Measurements from ENCODE around the gene AIFM3. TPM values are rescaled to one million over a fixed set of nuclear protein-coding genes. Genes with fewer than 3 reads are reported as not detected.
A peak's percentile ranks its signal among the peaks of the same experiment; 100 is the strongest.

The AIFM3 gene
- total RNA-seq (ENCODE audit: unreplicated experiment): 0.64 TPM
- long read RNA-seq: 0 reads

GRCh38 chr22:20966883-20967696, at the start of gene AIFM3:
Gene AIFM3 (plus strand): TSS chr22:20967255. CDS start chr22:20967945, 690 bp downstream.
- Mint-ChIP-seq H3K27me3 (ENCODE audit: unreplicated experiment) (peaks cover 16% of the 10 kb centered on the region), H3K4me1 (ENCODE audit: low read depth, unreplicated experiment) (peaks cover 8% of the 10 kb centered on the region), H3K36me3 (ENCODE audit: unreplicated experiment) (no peaks in the 10 kb centered on the region), H3K27ac (ENCODE audit: unreplicated experiment) (no peak within 1 kb of the TSS), H3K9me3 (ENCODE audit: unreplicated experiment) (peaks cover under 1% of the 10 kb centered on the region), H3K4me3 (ENCODE audit: unreplicated experiment) (no peak within 1 kb of the TSS)
- no peak for TF ChIP-seq CTCF (IDR thresholded peaks at IDR 0.05; ENCODE audit: partially characterized antibody, unreplicated experiment)
- DNase-seq: no peak

GRCh38 chr22:20918663-20919218, 48.3 kb upstream of the AIFM3 start:
- no peaks in the 10 kb centered on the region for H3K36me3 Mint-ChIP-seq (ENCODE audit: unreplicated experiment)
- H3K27me3 Mint-ChIP-seq (ENCODE audit: unreplicated experiment): peaks cover 12% of the 10 kb centered on the region
- no peak for TF ChIP-seq CTCF (IDR thresholded peaks at IDR 0.05; ENCODE audit: partially characterized antibody, unreplicated experiment)
- H3K9me3 Mint-ChIP-seq (ENCODE audit: unreplicated experiment): peaks cover 12% of the 10 kb centered on the region
- DNase-seq: no peak
- peak overlapping the region; percentile 81 for H3K4me3 Mint-ChIP-seq (ENCODE audit: unreplicated experiment)
- peak overlapping the region; percentile 94 for H3K27ac Mint-ChIP-seq (ENCODE audit: unreplicated experiment)
- H3K4me1 Mint-ChIP-seq (ENCODE audit: low read depth, unreplicated experiment): peaks cover 18% of the 10 kb centered on the region

GRCh38 chr22:20919718-20920117, 47.3 kb upstream of the AIFM3 start:
- peaks cover 9% of the 10 kb centered on the region for H3K27me3 Mint-ChIP-seq (ENCODE audit: unreplicated experiment)
- H3K4me3 Mint-ChIP-seq (ENCODE audit: unreplicated experiment): peak overlapping the region; percentile 81
- peak overlapping the region; percentile 87 for H3K27ac Mint-ChIP-seq (ENCODE audit: unreplicated experiment)
- no peaks in the 10 kb centered on the region for H3K36me3 Mint-ChIP-seq (ENCODE audit: unreplicated experiment)
- no peak for TF ChIP-seq CTCF (IDR thresholded peaks at IDR 0.05; ENCODE audit: partially characterized antibody, unreplicated experiment)
- peaks cover 18% of the 10 kb centered on the region for H3K4me1 Mint-ChIP-seq (ENCODE audit: low read depth, unreplicated experiment)
- DNase-seq: no peak
- H3K9me3 Mint-ChIP-seq (ENCODE audit: unreplicated experiment): peaks cover 10% of the 10 kb centered on the region

DNA sequence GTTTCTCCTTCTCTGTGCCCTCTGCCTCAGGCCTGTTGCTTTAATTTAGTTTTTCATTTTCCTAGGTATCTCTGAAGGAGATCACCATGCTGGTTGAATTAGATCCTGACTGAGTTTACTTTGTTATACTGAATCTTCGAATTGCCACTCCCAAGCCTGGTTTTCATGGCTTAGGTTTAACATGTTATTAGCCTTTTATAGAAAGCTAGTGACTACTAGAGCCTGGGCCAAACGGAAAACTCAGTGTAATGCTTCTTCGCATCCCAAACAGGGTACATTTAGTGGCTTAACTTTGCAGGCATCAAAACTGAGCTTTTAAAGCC, 46.2 kb upstream of the AIFM3 start:
- Mint-ChIP-seq H3K27me3 (ENCODE audit: unreplicated experiment) (peaks cover 9% of the 10 kb centered on the region), H3K27ac (ENCODE audit: unreplicated experiment) (peak overlapping the region; percentile 19), H3K4me3 (ENCODE audit: unreplicated experiment) (peak overlapping the region; percentile 81), H3K36me3 (ENCODE audit: unreplicated experiment) (no peaks in the 10 kb centered on the region), H3K9me3 (ENCODE audit: unreplicated experiment) (peaks cover 11% of the 10 kb centered on the region), H3K4me1 (ENCODE audit: low read depth, unreplicated experiment) (peaks cover 23% of the 10 kb centered on the region)
- no peak for DNase-seq
- TF ChIP-seq CTCF (IDR thresholded peaks at IDR 0.05; ENCODE audit: partially characterized antibody, unreplicated experiment): no peak

DNA sequence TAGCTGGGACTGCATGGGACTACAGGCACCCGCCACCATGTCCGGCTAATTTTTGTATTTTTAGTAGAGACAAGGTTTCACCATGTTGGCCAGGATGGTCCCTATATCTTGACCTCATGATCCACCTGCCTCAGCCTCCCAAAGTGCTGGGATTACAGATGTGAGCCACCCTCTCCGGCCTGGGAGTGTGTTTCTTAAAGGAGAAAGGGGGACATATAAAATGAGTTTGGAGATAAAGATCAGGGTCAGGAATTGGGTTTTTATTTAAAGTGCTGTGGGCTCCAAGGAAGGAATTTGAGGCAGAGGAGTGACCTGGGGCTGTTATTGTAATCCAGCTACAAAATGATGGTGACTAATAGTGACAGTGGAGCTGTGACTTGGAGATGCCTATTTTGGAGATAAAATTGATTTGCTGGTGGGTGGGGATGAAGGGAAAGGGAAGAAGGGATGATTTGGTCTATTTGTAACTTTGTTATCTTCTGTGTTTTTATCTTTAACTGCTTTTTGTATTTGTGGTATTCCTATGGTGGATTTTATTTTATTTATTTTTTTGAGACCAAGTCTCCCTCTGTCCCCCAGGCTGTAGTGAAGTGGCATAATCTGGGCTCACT, 44.8 kb upstream of the AIFM3 start:
- peak overlapping the region; percentile 3 for H3K4me3 Mint-ChIP-seq (ENCODE audit: unreplicated experiment)
- H3K27ac Mint-ChIP-seq (ENCODE audit: unreplicated experiment): no peak overlapping the region
- no peak for DNase-seq
- peaks cover 7% of the 10 kb centered on the region for H3K9me3 Mint-ChIP-seq (ENCODE audit: unreplicated experiment)
- TF ChIP-seq CTCF (IDR thresholded peaks at IDR 0.05; ENCODE audit: partially characterized antibody, unreplicated experiment): no peak
- peaks cover 13% of the 10 kb centered on the region for H3K27me3 Mint-ChIP-seq (ENCODE audit: unreplicated experiment)
- peaks cover 27% of the 10 kb centered on the region for H3K4me1 Mint-ChIP-seq (ENCODE audit: low read depth, unreplicated experiment)
- no peaks in the 10 kb centered on the region for H3K36me3 Mint-ChIP-seq (ENCODE audit: unreplicated experiment)
